HCT116 (cell line): ENCODE data around the gene DOCK2. TPM values are rescaled to one million over a fixed set of nuclear protein-coding genes. Genes with fewer than 3 reads are reported as not detected.

Experiments
- ATAC-seq: fragments of 200-7000 bp; cut with Tn5 transposase; 2 replicates; pipeline ENCODE4 v1.9.1; 2020; ENCODE audit warnings: mild to moderate bottlenecking, moderate library complexity
- BruUV-seq: library from RNA; stranded (reverse); fragments of 400-500 nt; replicated peaks from 2 replicates; lab custom pipeline; 2021; lab: Mats Ljungman, UMichigan
- CTCF ChIA-PET: fragments of 300-600 bp; sonication (Branson Sonifier 250); formaldehyde crosslinking; loops from one replicate; lab custom pipeline; 2021; ENCODE audit warnings: antibody characterized with exemption; lab: Charles Lee
- POLR2A ChIA-PET: fragments of 300-600, 350-600 bp; sonication (Branson Sonifier 250); formaldehyde crosslinking; loops from one replicate; lab custom pipeline; 2021; ENCODE audit warnings: antibody characterized with exemption; lab: Charles Lee
- RAD21 ChIA-PET, 2 experiments: fragments of 300-600 bp; sonication (Branson Sonifier 250); formaldehyde crosslinking; loops; one replicate each; lab custom pipeline; 2023; ENCODE audit warnings: low total read pairs in 2 of 2; ENCODE audit not compliant: uncharacterized antibody in 2 of 2, unreplicated experiment in 2 of 2, low non-redundant PET in 1 of 2; lab: Charles Lee
- DNase-seq: peaks from one replicate; pipeline ENCODE4 v3.0.0-alpha.2; 2010; ENCODE audit warnings: low read depth, low spot score
- H2AFZ ChIP-seq: fragments of 200-600 bp; shearing (Covaris generic), sonication (generic); 2 replicates; pipeline ENCODE4 v1.6.1; 2017; ENCODE audit warnings: low read depth, mixed run types, mixed read lengths, antibody characterized with exemption, low read length; ENCODE audit not compliant: poor library complexity, severe bottlenecking
- H3K27ac ChIP-seq: 2 replicates; pipeline ENCODE4 v1.5.1; 2012; ENCODE audit warnings: low read depth, low read length
- H3K27me3 ChIP-seq: fragments of 200-600 bp; sonication (generic); 2 replicates; pipeline ENCODE4 v1.6.1; 2016; ENCODE audit warnings: mixed run types, low read length, mixed read lengths; ENCODE audit not compliant: insufficient read depth
- H3K36me3 ChIP-seq, 2 experiments: fragments of 200-500 bp in 1 of 2; fragments of 200-600 bp in 1 of 2; sonication (Bioruptor generic) in 1 of 2; sonication (generic) in 1 of 2; 2 replicates each; pipeline versions ENCODE4 v1.5.1 to v1.6.1; 2014 to 2016; ENCODE audit warnings: low read length in 2 of 2, inconsistent platforms in 1 of 2, mixed read lengths in 1 of 2, mixed run types in 1 of 2; ENCODE audit not compliant: insufficient read depth in 2 of 2, control insufficient read depth in 1 of 2
- H3K4me1 ChIP-seq, 2 experiments: fragments of 200-600 bp in 1 of 2; sonication (generic) in 1 of 2; 2 replicates each; pipeline versions ENCODE4 v1.5.1 to v1.6.1; 2012 to 2017; ENCODE audit warnings: low read length in 2 of 2, inconsistent platforms in 1 of 2, mild to moderate bottlenecking in 1 of 2, mixed read lengths in 1 of 2, mixed run types in 1 of 2, moderate library complexity in 1 of 2; ENCODE audit not compliant: insufficient read depth in 2 of 2, control insufficient read depth in 1 of 2
- H3K4me2 ChIP-seq: fragments of 200-600 bp; sonication (generic); 2 replicates; pipeline ENCODE4 v1.6.1; 2017; ENCODE audit warnings: mixed run types, low read length, mixed read lengths
- H3K4me3 ChIP-seq, 2 experiments: fragments of 200-600 bp in 1 of 2; sonication (generic) in 1 of 2; replicated peaks in 1 of 2; 2 replicates each; pipeline ENCODE4 v1.5.1; 2011 to 2016; ENCODE audit warnings: low read length in 2 of 2, control low read depth in 1 of 2, low read depth in 1 of 2, mild to moderate bottlenecking in 1 of 2, mixed read lengths in 1 of 2, mixed run types in 1 of 2
- H3K79me2 ChIP-seq: fragments of 200-600 bp; sonication (generic); 2 replicates; pipeline ENCODE4 v1.6.1; 2017; ENCODE audit warnings: mild to moderate bottlenecking, mixed run types, low read length, moderate library complexity, mixed read lengths; ENCODE audit not compliant: insufficient read depth
- H3K9ac ChIP-seq: fragments of 200-600 bp; sonication (generic); 2 replicates; pipeline ENCODE4 v1.6.1; 2016; ENCODE audit warnings: low read length, mixed read lengths
- H3K9me2 ChIP-seq: fragments of 200-600 bp; sonication (generic), shearing (Covaris generic); 2 replicates; pipeline ENCODE4 v1.6.1; 2017; ENCODE audit warnings: mixed run types, mild to moderate bottlenecking, moderate library complexity; ENCODE audit not compliant: insufficient read depth
- H3K9me3 ChIP-seq, 2 experiments: fragments of 200-500 bp in 1 of 2; fragments of 200-600 bp in 1 of 2; sonication (Bioruptor generic) in 1 of 2; sonication (generic) in 1 of 2; 2 replicates each; pipeline ENCODE4 v1.6.1; 2014 to 2017; ENCODE audit warnings: low read length in 2 of 2, mixed read lengths in 2 of 2, inconsistent platforms in 1 of 2, low read depth in 1 of 2, mild to moderate bottlenecking in 1 of 2, mixed run types in 1 of 2, moderate library complexity in 1 of 2; ENCODE audit not compliant: control insufficient read depth in 1 of 2, insufficient read depth in 1 of 2
- H4K20me1 ChIP-seq: fragments of 200-600 bp; sonication (generic), shearing (Covaris generic); 2 replicates; pipeline ENCODE4 v1.6.1; 2017; ENCODE audit warnings: mixed run types, mild to moderate bottlenecking, moderate library complexity; ENCODE audit not compliant: insufficient read depth
- ATF3 ChIP-seq: IDR thresholded peaks from 2 replicates; pipeline ENCODE4 v1.6.1; 2012
- CBX3 ChIP-seq: IDR thresholded peaks from 2 replicates; pipeline ENCODE4 v1.6.1; 2012; ENCODE audit warnings: low read depth
- CTCF ChIP-seq, 3 experiments: fragments of 200-600 bp in 1 of 3; sonication (generic) in 1 of 3; IDR thresholded peaks in 2 of 3; conservative IDR thresholded peaks in 1 of 3; 2 replicates each; pipeline ENCODE4 v1.5.1; 2012 to 2017; ENCODE audit warnings: low read depth in 2 of 3, low read length in 2 of 3, antibody characterized with exemption in 1 of 3, borderline replicate concordance in 1 of 3, control low read depth in 1 of 3, mild to moderate bottlenecking in 1 of 3, mixed read lengths in 1 of 3, mixed run types in 1 of 3, moderate library complexity in 1 of 3; ENCODE audit not compliant: insufficient read depth in 1 of 3
- EGR1 ChIP-seq: IDR thresholded peaks from 2 replicates; pipeline ENCODE4 v1.6.1; 2012; ENCODE audit warnings: low read depth
- ELF1 ChIP-seq: IDR thresholded peaks from 2 replicates; pipeline ENCODE4 v1.6.1; 2012; ENCODE audit warnings: low read depth, borderline replicate concordance
- EZH2 ChIP-seq: fragments of 200-600 bp; sonication (generic); IDR thresholded peaks from 2 replicates; pipeline ENCODE4 v1.6.1; 2017; ENCODE audit warnings: antibody characterized with exemption, mixed run types
- EZH2phosphoT487 ChIP-seq: fragments of 200-600 bp; IDR thresholded peaks from 2 replicates; pipeline ENCODE4 v1.6.1; 2018; ENCODE audit warnings: antibody characterized with exemption, borderline replicate concordance
- FOSL1 ChIP-seq: IDR thresholded peaks from 2 replicates; pipeline ENCODE4 v1.6.1; 2012; ENCODE audit warnings: low read depth
- MAX ChIP-seq: IDR thresholded peaks from 2 replicates; pipeline ENCODE4 v1.6.1; 2012
- RAD21 ChIP-seq: IDR thresholded peaks from 2 replicates; pipeline ENCODE4 v1.6.1; 2012; ENCODE audit warnings: low read depth, mild to moderate bottlenecking
- SIN3A ChIP-seq: IDR thresholded peaks from 2 replicates; pipeline ENCODE4 v1.6.1; 2012; ENCODE audit warnings: low read depth
- SP1 ChIP-seq: IDR thresholded peaks from 2 replicates; pipeline ENCODE4 v1.6.1; 2012; ENCODE audit warnings: low read depth
- TCF7L2 ChIP-seq: IDR thresholded peaks from 2 replicates; pipeline ENCODE4 v1.7.0; 2011; ENCODE audit warnings: borderline replicate concordance, inconsistent platforms; ENCODE audit not compliant: insufficient read depth, insufficient read length; ENCODE audit errors: extremely low read depth
- YY1 ChIP-seq: IDR thresholded peaks from 2 replicates; pipeline ENCODE4 v1.6.1; 2011; ENCODE audit warnings: low read length, low read depth, moderate library complexity, mild to moderate bottlenecking; ENCODE audit not compliant: insufficient replicate concordance; ENCODE audit errors: extremely low read depth
- ZNF274 ChIP-seq: fragments of 200-500 bp; sonication (Bioruptor generic); IDR thresholded peaks from 2 replicates; pipeline ENCODE4 v1.6.1; 2014; ENCODE audit warnings: mild to moderate bottlenecking, low read depth, low read length, inconsistent platforms
- intact Hi-C: fragments of 100-400 bp; cut with micrococcal nuclease; formaldehyde crosslinking; loops from 2 replicates; pipeline ENCODE4 v1.10.0; 2022
- total RNA-seq: library from RNA; stranded (reverse); gene quantifications from one replicate; pipeline ENCODE4 v1.2.1, GENCODE V29; 2021; ENCODE audit not compliant: unreplicated experiment
- TF ChIP-seq, protein P1 (sequence below): IDR thresholded peaks from 2 replicates; pipeline ENCODE4 v1.6.1; 2011; ENCODE audit warnings: mild to moderate bottlenecking, low read length, moderate library complexity; ENCODE audit not compliant: insufficient replicate concordance; ENCODE audit errors: extremely low read depth

The DOCK2 gene
- total RNA-seq, 1 experiment from 2014 or later = 0.89 TPM

DNA sequence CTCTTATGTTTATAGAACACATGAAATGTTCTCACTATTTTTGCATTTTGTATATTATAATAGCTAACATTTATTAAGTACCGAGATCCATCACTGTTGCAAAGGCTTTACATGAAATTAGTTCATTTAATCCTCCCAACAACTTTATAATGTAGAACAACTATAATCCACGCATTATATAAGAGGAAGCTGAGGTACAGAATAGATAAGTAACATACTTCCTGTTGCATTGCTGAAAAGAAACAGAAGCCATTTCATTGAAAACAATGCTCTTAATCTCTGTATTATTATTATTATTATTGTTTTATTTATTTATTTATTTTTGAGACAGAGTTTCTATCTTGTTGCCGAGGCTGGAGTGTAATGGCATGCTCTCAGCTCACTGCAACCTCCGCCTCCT is 351.1 kb downstream of the DOCK2 start:
- ChIA-PET CTCF (no interaction called here), RAD21 (no interaction called here), POLR2A (no interaction called here)
- Histone ChIP-seq H3K4me2 (no peak overlapping the region), H3K4me3 (no peak overlapping the region), H3K27me3 (peaks cover 75% of the 10 kb centered on the region), H3K9me2 (no peaks in the 10 kb centered on the region), H3K9ac (no peak overlapping the region), H4K20me1 (no peaks in the 10 kb centered on the region), H3K79me2 (no peaks in the 10 kb centered on the region), H3K4me1 (no peaks in the 10 kb centered on the region), H2AFZ (no peak overlapping the region), H3K9me3 (no peaks in the 10 kb centered on the region), H3K27ac (no peak overlapping the region), H3K36me3 (no peaks in the 10 kb centered on the region)
- ATAC-seq (no peak), DNase-seq (no peak)
- intact Hi-C loops = no loop called here
- no TSS peak for BruUV-seq
- TF ChIP-seq MAX (no peak), ATF3 (no peak), ELF1 (no peak), EGR1 (no peak), EZH2phosphoT487 (no peak), CTCF (IDR thresholded peaks at IDR 0.05 in 2 of 3, conservative IDR thresholded peaks at IDR 0.05 in 1 of 3; ENCODE audit: borderline replicate concordance in 1 of 3, insufficient read depth in 1 of 3, low read depth in 2 of 3, low read length in 2 of 3) (no peak), EZH2 (no peak), SP1 (no peak), TCF7L2 (no peak), YY1 (no peak), RAD21 (no peak), CBX3 (no peak), FOSL1 (no peak), ZNF274 (no peak), SIN3A (no peak)
- TF ChIP-seq, protein P1, sequence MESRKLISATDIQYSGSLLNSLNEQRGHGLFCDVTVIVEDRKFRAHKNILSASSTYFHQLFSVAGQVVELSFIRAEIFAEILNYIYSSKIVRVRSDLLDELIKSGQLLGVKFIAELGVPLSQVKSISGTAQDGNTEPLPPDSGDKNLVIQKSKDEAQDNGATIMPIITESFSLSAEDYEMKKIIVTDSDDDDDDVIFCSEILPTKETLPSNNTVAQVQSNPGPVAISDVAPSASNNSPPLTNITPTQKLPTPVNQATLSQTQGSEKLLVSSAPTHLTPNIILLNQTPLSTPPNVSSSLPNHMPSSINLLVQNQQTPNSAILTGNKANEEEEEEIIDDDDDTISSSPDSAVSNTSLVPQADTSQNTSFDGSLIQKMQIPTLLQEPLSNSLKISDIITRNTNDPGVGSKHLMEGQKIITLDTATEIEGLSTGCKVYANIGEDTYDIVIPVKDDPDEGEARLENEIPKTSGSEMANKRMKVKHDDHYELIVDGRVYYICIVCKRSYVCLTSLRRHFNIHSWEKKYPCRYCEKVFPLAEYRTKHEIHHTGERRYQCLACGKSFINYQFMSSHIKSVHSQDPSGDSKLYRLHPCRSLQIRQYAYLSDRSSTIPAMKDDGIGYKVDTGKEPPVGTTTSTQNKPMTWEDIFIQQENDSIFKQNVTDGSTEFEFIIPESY = no peak
